Measurements from ENCODE around the gene SLC16A12.

Gene SLC16A12

DNA sequence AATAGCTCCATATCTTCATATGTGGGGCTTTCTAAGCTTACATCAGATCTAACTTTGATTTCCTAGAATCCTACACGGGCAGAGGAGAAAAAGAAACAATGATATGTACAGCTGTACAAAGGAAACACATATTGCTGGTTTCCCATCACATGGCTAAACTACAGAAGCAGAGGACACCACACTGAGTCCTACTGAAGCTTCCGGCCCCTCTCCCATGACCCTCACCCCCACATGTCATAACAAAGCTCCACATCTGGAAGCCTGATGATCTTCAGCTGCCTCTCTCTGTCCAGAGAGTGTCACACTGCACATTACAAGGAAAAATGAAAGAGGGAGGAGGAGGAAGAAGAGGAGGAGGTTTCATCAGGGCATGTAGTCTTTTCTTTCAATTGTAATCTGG, 14.0 kb downstream of the SLC16A12 start:
- FAIRE-seq (no peak), DNase-seq (ENCODE audit: insufficient read length) (no peak)
- TF ChIP-seq POLR2AphosphoS5 (IDR thresholded peaks at IDR 0.05; ENCODE audit: low read depth, low read length), result no peak
- TF ChIP-seq POLR2A (IDR thresholded peaks at IDR 0.05; ENCODE audit: low read depth, low read length), result no peak
- TF ChIP-seq TAF1 (IDR thresholded peaks at IDR 0.05; ENCODE audit: borderline replicate concordance, low read depth, low read length), result no peak

DNA sequence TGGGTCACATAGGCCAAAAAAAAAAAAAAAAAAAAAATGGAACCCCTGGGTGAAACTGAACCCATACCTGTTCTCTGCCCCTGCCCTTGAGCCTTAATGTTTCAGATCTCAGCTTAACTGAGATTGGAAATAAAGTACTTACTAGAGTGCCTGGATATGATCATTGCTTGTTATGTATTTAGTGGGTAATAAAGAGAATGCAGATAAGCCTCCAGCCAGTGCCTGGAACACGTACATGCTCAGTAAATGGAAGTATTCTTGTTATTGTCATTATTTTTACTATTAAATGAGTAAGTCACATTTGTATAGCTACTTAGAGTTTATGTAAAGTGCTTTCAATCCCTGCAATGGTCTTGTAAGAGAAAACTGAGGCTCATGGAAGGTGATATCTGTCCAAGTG, 14.7 kb downstream of the SLC16A12 start:
- TF ChIP-seq POLR2AphosphoS5 (IDR thresholded peaks at IDR 0.05; ENCODE audit: low read depth, low read length) (no peak), TAF1 (IDR thresholded peaks at IDR 0.05; ENCODE audit: borderline replicate concordance, low read depth, low read length) (no peak), POLR2A (IDR thresholded peaks at IDR 0.05; ENCODE audit: low read depth, low read length) (no peak)
- DNase-seq (ENCODE audit: insufficient read length), result no peak
- FAIRE-seq, result no peak

DNA sequence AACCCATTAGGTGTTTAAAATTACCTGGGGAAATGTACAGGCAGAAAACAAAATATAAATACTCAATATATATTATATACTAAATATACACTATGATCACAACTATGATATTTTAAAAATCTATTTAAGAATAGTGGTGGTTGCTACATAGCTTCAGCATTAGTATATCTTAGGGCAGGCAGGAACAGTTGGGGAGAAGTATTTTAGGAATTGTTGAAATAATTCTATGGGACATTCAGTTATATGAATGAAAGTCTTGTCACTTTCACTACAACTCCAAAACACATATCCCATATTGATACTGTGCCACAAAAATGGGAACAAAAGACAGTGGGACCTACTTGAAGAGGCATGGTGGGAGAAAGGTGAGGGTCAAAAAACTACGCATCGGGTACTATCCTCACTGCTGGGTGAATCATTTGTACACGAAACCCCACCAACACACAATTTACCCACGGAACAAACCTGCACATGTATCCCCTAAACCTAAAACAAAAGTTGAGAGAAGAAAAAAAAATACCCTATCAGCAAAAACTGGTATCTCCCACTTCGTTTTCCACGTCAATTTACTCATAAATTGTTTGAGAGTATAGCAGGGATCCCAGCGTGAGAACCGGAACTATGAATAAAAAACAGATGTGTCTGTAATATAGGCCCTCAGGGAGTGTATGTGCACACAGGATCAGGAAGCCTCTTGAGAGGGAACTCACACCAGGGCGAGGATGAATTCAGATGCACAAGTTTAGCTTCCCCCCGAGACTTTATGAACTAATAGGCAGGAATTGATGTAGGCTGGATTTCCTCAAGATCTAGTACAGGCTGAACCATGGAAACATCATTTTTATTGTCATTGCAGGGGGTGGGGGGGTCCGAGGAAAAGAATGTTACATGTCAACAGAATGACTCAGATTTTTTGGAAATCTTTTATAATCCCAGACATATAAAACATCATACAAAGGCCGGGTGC, 16.2 kb downstream of the SLC16A12 start:
- TF ChIP-seq POLR2A (IDR thresholded peaks at IDR 0.05; ENCODE audit: low read depth, low read length) (no peak), TAF1 (IDR thresholded peaks at IDR 0.05; ENCODE audit: borderline replicate concordance, low read depth, low read length) (no peak), POLR2AphosphoS5 (IDR thresholded peaks at IDR 0.05; ENCODE audit: low read depth, low read length) (no peak)
- no peak for FAIRE-seq
- DNase-seq (ENCODE audit: insufficient read length), result no peak

DNA sequence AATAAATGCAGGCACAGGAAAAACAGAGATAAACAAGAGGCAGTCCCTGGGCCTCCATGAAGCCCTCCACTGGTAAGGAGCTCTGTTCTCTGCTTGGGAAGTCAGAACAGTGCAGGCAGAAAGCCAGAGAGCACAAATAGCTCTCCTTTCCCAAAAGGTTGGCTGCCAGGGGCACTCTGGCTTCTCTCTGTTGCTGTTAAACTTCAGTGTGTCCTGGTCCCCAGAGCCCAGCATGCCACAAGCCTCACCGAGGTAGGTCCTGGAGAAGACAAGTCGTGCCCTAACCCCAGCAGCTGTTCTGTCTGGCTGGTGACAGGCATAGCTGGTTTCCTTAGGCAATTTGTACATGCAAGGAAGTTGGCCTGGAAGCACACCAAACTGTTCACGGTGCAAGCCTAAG, 17.3 kb downstream of the SLC16A12 start:
- DNase-seq (ENCODE audit: insufficient read length), result no peak
- no peak for TF ChIP-seq POLR2AphosphoS5 (IDR thresholded peaks at IDR 0.05; ENCODE audit: low read depth, low read length)
- no peak for FAIRE-seq

DNA sequence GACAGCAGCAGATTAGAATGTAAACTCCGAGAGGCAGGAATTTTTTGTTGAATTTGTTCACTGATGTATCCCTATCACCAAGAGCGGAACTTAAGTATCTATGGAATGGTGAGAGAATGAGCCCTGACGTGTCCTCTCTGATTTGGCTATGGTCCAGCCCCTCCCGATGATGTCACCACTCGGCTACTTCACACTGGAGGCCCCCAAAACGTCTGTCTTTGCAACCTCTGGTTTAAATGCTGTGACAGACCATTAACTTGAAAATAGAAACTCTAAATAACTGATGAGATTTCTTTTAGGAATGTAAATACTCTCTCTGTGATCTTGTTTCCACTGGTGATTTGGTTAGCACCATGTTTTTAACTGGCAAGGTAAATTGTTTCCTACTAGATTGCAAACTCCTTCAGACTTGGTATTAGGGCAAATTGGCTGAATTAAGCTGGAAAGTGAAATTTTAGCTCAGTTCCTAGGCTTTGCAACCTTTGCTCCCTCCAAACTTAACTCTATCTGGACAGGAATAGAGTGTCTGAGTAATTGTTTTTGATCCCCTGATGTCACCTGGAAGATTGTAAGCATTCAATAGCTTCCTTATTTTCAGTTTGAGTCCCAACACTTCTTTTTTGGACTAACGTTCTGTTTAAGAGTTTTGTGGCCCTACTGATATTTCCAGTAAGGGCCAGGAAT, 19.1 kb downstream of the SLC16A12 start:
- DNase-seq (ENCODE audit: insufficient read length) (no peak), FAIRE-seq (no peak)
- TF ChIP-seq POLR2AphosphoS5 (IDR thresholded peaks at IDR 0.05; ENCODE audit: low read depth, low read length), result no peak
- no peak for TF ChIP-seq TAF1 (IDR thresholded peaks at IDR 0.05; ENCODE audit: borderline replicate concordance, low read depth, low read length)
- no peak for TF ChIP-seq POLR2A (IDR thresholded peaks at IDR 0.05; ENCODE audit: low read depth, low read length)

DNA sequence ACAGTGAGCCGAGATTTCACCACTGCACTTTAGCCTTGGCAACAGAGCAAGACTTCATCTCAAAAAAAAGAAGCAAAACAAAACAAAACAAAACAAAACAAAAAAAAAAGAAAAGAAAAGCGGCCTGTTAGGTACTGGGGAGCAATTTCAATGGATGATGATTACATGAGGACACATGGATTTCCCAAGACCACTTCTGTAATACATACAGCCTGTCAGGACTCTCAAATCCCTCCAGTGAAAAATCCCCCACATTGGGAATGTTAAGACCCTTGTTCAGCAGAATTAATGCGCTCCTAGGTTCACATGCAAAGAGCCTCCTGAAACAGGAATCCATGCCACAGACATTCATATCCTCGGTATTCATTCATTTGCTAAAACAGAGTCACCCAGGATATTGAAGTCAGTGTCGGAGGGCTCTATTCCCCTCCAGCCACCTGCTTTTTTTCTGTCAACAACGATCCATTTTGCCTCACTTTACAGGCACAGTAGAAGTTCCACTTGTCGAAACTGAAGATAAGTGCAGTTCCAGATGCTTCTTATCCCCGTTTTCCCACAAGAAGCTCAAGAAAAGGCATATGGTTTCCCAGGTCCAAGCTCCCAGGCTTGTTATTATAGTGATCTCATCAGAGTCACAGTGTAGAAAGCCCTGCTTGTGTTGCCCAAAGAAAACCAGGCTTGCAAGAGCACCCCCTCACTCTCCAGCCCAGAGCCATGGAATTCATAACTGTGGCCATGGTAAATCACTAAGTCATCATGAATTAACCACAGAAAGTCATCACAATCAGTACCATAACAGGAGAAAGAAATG, 20.2 kb downstream of the SLC16A12 start:
- TF ChIP-seq POLR2A (IDR thresholded peaks at IDR 0.05; ENCODE audit: low read depth, low read length) (no peak), POLR2AphosphoS5 (IDR thresholded peaks at IDR 0.05; ENCODE audit: low read depth, low read length) (no peak), TAF1 (IDR thresholded peaks at IDR 0.05; ENCODE audit: borderline replicate concordance, low read depth, low read length) (no peak)
- FAIRE-seq, result no peak
- DNase-seq (ENCODE audit: insufficient read length), result no peak

DNA sequence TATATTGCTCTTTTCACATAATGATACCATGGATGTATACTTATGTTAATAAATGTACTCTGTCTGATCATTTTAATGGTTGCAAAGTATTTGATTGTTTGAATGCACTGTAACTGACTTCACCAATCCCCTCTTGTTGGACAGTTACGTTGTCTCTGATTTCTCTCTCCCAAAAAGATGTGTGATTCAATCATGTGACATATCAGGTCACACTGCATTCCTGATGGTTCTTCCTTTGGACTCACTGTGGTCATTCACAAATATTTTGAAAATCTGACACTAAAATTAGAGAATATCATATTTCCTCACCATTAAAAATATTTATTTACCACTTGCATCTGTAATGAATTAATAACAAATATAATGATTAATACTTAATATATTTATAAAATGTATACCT, 22.2 kb downstream of the SLC16A12 start:
- TF ChIP-seq POLR2AphosphoS5 (IDR thresholded peaks at IDR 0.05; ENCODE audit: low read depth, low read length) (no peak), TAF1 (IDR thresholded peaks at IDR 0.05; ENCODE audit: borderline replicate concordance, low read depth, low read length) (no peak)
- FAIRE-seq (no peak), DNase-seq (ENCODE audit: insufficient read length) (no peak)

DNA sequence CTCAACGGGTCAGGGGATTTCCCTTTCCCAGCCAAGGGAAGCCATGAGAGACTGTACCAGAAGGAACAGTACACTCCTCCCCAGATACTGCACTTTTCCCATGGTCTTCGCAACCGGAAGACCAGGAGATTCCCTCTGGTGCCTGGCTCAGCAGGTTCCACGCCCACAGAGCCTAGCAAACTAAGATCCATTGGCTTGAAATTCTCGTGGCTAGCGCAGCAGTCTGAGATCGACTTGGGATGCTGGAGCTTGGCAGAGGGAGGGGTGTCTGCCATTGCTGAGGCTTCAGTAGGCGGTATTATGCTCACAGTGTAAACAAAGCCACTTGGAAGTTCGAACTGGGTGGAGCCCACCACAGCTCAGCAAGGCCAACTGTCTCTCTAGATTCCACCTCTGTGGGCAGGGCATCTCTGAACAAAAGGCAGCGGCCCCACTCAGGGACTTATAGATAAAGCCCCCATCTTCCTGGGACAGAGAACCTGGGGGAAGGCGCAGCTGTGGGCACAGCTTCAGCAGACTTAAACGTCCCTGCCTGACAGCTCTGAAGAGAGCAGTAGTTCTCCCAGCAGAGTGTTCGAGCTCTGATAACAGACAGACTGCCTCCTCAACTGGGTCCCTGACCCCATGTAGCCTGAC, 29.6 kb downstream of the SLC16A12 start:
- TF ChIP-seq POLR2A (IDR thresholded peaks at IDR 0.05; ENCODE audit: low read depth, low read length) (no peak), POLR2AphosphoS5 (IDR thresholded peaks at IDR 0.05; ENCODE audit: low read depth, low read length) (no peak), TAF1 (IDR thresholded peaks at IDR 0.05; ENCODE audit: borderline replicate concordance, low read depth, low read length) (no peak)
- FAIRE-seq (no peak), DNase-seq (ENCODE audit: insufficient read length) (no peak)

DNA sequence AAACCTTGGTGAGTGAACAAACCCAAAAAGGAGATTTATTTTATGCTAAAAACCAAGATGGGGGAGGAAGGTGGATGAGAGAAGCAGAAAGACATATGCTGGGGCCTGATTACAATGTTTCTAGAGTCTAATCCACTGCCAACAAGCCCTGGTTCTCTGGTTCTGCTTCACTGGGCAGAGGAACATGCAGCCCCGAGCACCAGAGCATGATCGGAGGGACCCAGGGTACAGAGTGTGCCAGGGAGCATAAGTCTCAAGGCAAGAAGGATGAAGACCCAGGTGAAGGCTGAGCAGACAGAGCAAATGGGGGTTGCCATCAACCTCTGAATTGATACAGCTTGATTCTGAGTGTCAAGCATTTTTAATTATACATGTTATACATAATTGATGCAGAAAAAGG, 30.7 kb downstream of the SLC16A12 start:
- DNase-seq (ENCODE audit: insufficient read length) (no peak), FAIRE-seq (no peak)
- TF ChIP-seq POLR2A (IDR thresholded peaks at IDR 0.05; ENCODE audit: low read depth, low read length) (no peak), POLR2AphosphoS5 (IDR thresholded peaks at IDR 0.05; ENCODE audit: low read depth, low read length) (no peak), TAF1 (IDR thresholded peaks at IDR 0.05; ENCODE audit: borderline replicate concordance, low read depth, low read length) (no peak)

DNA sequence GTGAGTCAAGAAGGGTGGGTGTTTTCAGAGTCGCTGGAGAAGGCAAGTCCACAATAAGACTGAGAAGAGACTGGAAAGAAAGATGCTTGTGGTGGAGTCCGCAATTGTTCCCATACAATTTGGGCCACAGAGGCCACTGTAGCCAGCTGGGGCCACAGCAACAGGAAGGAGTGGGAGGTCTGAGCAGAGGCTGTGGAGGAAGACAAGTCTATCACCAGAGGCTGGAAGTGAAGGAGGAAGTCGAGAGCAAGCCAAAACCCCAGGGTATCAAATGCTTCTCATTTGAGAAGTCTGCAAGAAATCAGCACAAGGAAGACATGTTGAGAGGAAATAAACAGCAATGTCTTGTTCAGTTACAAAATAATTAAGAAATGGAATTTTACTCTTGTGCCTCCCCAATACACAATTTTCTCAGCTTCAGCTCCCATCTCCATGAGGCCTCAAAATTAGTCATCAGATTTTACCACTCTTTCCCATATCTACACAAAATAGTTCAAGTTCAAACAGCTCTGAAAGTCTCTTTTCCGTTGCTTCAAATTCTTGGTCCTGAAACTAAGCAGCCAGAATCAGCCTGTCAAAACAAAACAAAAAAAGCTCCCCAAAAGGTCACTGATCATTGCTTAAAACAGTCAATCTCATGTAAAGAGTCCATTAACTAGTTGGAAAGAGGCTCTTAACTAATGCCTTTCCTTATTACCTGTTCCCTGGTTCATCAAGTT, 31.6 kb downstream of the SLC16A12 start:
- no peak for FAIRE-seq
- DNase-seq (ENCODE audit: insufficient read length), result no peak
- TF ChIP-seq POLR2A (IDR thresholded peaks at IDR 0.05; ENCODE audit: low read depth, low read length) (no peak), POLR2AphosphoS5 (IDR thresholded peaks at IDR 0.05; ENCODE audit: low read depth, low read length) (no peak), TAF1 (IDR thresholded peaks at IDR 0.05; ENCODE audit: borderline replicate concordance, low read depth, low read length) (no peak)
